ENCODE measurements around the gene ADRM1. TPM values are rescaled to one million over a fixed set of nuclear protein-coding genes. Genes with fewer than 3 reads are reported as not detected.

ADRM1 gene
- total RNA-seq, 2 donors from 2014 or later, result 70.5 to 109 TPM

- no peak overlapping the region for H3K4me3 ChIP-seq
- no peak overlapping the region for H3K27ac ChIP-seq
- no peaks in the 10 kb centered on the region for H3K27me3 ChIP-seq
- H3K9me3 ChIP-seq, result no peaks in the 10 kb centered on the region
- H3K36me3 ChIP-seq, result no peaks in the 10 kb centered on the region
- intact Hi-C loops (cut with DNase I), result no loop called here
- no peak overlapping the region for H3K9ac ChIP-seq (ENCODE audit: low read depth in 2 of 2, low read length in 2 of 2)
- no peak for DNase-seq
- no peak for TF ChIP-seq CTCF (IDR thresholded peaks at IDR 0.05)
- no peaks in the 10 kb centered on the region for H3K4me1 ChIP-seq
These were observed 25.1 kb downstream of the ADRM1 start for GRCh38 chr20:62327726-62328495.

- TF ChIP-seq CTCF (IDR thresholded peaks at IDR 0.05), result no peak
- Histone ChIP-seq H3K9me3 (no peaks in the 10 kb centered on the region), H3K27me3 (no peaks in the 10 kb centered on the region), H3K36me3 (no peaks in the 10 kb centered on the region), H3K27ac (no peak overlapping the region), H3K4me1 (no peaks in the 10 kb centered on the region), H3K9ac (ENCODE audit: low read depth in 2 of 2, low read length in 2 of 2) (peak overlapping the region in 1 of 2 donors; percentile 2), H3K4me3 (no peak overlapping the region)
- no peak for DNase-seq
- intact Hi-C loops (cut with DNase I), result no loop called here
These were observed 26.0 kb downstream of the ADRM1 start for GRCh38 chr20:62328684-62329388.

GRCh38 chr20:62329389-62330377, 26.9 kb downstream of the ADRM1 start:
- TF ChIP-seq CTCF (IDR thresholded peaks at IDR 0.05), result no peak
- no peaks in the 10 kb centered on the region for H3K27me3 ChIP-seq
- H3K36me3 ChIP-seq, result no peaks in the 10 kb centered on the region
- no peak for DNase-seq
- no peak overlapping the region for H3K4me3 ChIP-seq
- H3K4me1 ChIP-seq, result no peaks in the 10 kb centered on the region
- H3K9me3 ChIP-seq, result no peaks in the 10 kb centered on the region
- H3K27ac ChIP-seq, result no peak overlapping the region
- no peak overlapping the region for H3K9ac ChIP-seq (ENCODE audit: low read depth in 2 of 2, low read length in 2 of 2)
- intact Hi-C loops (cut with DNase I), result no loop called here

- Histone ChIP-seq H3K9ac (ENCODE audit: low read depth in 2 of 2, low read length in 2 of 2) (no peak overlapping the region), H3K9me3 (no peaks in the 10 kb centered on the region), H3K27me3 (no peaks in the 10 kb centered on the region), H3K4me1 (no peaks in the 10 kb centered on the region), H3K36me3 (no peaks in the 10 kb centered on the region), H3K27ac (no peak overlapping the region), H3K4me3 (no peak overlapping the region)
- no peak for TF ChIP-seq CTCF (IDR thresholded peaks at IDR 0.05)
- intact Hi-C loops (cut with DNase I), result no loop called here
- no peak for DNase-seq
These were observed 27.9 kb downstream of the ADRM1 start for GRCh38 chr20:62330576-62331317.

Measured in colonic mucosa (tissue), 4 donors.